ENCODE results near the gene PPP6R2. TPM values are rescaled to one million over a fixed set of nuclear protein-coding genes. Genes with fewer than 3 reads are reported as not detected.

Gene PPP6R2
- polyA plus RNA-seq, 1 donor, result 46.9 TPM

DNA sequence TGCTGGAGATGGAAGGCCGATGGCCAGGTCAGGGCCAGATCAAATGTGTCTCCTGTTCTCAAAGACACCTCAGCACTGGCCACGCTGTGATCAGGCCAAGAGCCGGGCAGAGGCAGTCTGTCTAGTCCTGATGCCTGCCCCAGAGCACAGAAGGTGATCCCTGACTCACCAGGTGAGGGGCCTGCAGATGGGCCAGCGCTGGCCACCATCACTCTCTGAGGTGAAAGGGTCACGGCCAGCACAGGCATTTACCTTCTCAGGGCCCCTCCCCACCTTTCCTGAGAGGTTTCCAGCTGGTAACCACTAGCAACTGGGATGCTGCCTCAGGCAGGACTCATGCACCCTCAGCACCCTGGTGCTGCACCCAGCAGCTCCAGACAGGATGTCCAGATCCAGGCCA, 128.8 kb downstream of the PPP6R2 start:
- DNase-seq, result no peak
- peaks cover 19% of the 10 kb centered on the region for H3K36me3 ChIP-seq (ENCODE audit: control insufficient read depth, insufficient read depth, low read length)
- peaks cover 2% of the 10 kb centered on the region for H3K27me3 ChIP-seq (ENCODE audit: control insufficient read depth, insufficient read depth, low read length)
- no peak overlapping the region for H3K27ac ChIP-seq (ENCODE audit: low read length)
- peaks cover 59% of the 10 kb centered on the region for H3K4me1 ChIP-seq (ENCODE audit: control insufficient read depth, insufficient read depth, low read length)
- no peaks in the 10 kb centered on the region for H3K9me3 ChIP-seq (ENCODE audit: control insufficient read depth, low read depth, low read length)
- WGBS (ENCODE audit: insufficient coverage, low lambda C conversion rate), result no CpG with 5 or more reads among the region's 5 CpGs
- no peak overlapping the region for H3K4me3 ChIP-seq (ENCODE audit: low read length)

DNA sequence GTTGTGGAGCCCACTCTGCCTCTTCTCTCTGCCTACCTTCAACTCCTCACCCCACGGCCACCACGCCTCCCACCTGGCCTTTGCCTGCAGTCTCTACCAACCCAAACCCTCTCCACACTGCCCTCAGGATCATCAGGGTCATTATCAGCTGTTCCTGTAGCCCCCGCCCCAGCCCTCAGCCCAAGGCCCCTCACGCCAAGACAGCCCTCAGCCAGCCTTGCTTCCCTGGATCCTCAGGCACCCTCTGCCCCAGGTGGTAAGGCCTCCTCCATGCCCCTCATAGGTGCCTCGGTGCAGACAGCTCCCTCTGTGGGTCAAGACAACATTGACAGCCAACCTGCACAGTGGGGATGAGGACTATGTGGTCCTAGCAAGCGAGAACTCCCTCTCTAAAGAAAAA, 130.0 kb downstream of the PPP6R2 start:
- Histone ChIP-seq H3K27me3 (ENCODE audit: control insufficient read depth, insufficient read depth, low read length) (peaks cover 8% of the 10 kb centered on the region), H3K9me3 (ENCODE audit: control insufficient read depth, low read depth, low read length) (no peaks in the 10 kb centered on the region), H3K27ac (ENCODE audit: low read length) (no peak overlapping the region), H3K36me3 (ENCODE audit: control insufficient read depth, insufficient read depth, low read length) (peaks cover 9% of the 10 kb centered on the region), H3K4me3 (ENCODE audit: low read length) (no peak overlapping the region), H3K4me1 (ENCODE audit: control insufficient read depth, insufficient read depth, low read length) (peaks cover 59% of the 10 kb centered on the region)
- no CpG with 5 or more reads among the region's 6 CpGs for WGBS (ENCODE audit: insufficient coverage, low lambda C conversion rate)
- no peak for DNase-seq

DNA sequence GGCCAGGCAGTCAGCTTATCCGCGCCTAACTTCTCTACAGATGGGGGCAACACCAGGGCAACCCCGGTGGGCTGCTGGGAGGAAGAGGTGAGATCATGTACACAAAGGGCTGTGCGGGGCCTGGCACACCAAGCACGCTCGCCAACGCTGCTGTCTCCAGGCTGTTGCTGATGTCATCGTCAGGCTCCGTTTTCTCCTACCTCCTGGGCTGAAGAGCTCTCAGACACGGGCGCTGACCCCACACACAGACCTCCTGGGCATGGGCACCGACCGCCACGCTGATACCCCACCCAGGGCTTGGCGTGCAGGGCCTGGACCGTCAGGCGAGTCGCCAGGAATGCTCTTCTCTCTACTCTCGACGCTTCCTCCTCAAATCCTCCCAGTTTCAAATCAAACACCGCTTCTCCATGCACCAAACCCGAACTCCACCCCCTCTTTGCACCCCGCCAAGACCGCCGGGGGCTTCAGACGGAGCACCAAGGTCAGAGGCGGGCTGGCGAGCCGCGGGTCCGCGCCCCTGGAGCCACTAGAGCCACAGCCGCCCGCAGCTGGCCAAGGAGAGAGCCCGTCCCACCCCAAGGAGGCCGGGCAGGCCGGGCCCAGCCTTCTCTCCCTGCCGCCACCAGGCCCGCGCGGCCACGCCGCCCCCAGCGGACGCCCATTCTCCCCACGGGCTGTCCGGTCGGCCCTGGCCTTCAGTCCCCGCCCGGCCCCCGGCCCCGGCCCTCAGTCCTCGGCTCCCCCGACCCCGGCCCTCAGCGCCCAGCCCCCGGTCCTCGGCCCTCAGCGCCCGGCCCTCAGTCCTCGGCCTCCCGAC, 130.9 kb downstream of the PPP6R2 start:
- Histone ChIP-seq H3K9me3 (ENCODE audit: control insufficient read depth, low read depth, low read length) (no peaks in the 10 kb centered on the region), H3K4me1 (ENCODE audit: control insufficient read depth, insufficient read depth, low read length) (peaks cover 55% of the 10 kb centered on the region), H3K27ac (ENCODE audit: low read length) (peak overlapping the region; percentile 61), H3K36me3 (ENCODE audit: control insufficient read depth, insufficient read depth, low read length) (peaks cover 5% of the 10 kb centered on the region), H3K4me3 (ENCODE audit: low read length) (peak overlapping the region; percentile 72), H3K27me3 (ENCODE audit: control insufficient read depth, insufficient read depth, low read length) (peaks cover 15% of the 10 kb centered on the region)
- no CpG with 5 or more reads among the region's 62 CpGs for WGBS (ENCODE audit: insufficient coverage, low lambda C conversion rate)
- DNase-seq, result peak in 1 of 2 donors; percentile 59

DNA sequence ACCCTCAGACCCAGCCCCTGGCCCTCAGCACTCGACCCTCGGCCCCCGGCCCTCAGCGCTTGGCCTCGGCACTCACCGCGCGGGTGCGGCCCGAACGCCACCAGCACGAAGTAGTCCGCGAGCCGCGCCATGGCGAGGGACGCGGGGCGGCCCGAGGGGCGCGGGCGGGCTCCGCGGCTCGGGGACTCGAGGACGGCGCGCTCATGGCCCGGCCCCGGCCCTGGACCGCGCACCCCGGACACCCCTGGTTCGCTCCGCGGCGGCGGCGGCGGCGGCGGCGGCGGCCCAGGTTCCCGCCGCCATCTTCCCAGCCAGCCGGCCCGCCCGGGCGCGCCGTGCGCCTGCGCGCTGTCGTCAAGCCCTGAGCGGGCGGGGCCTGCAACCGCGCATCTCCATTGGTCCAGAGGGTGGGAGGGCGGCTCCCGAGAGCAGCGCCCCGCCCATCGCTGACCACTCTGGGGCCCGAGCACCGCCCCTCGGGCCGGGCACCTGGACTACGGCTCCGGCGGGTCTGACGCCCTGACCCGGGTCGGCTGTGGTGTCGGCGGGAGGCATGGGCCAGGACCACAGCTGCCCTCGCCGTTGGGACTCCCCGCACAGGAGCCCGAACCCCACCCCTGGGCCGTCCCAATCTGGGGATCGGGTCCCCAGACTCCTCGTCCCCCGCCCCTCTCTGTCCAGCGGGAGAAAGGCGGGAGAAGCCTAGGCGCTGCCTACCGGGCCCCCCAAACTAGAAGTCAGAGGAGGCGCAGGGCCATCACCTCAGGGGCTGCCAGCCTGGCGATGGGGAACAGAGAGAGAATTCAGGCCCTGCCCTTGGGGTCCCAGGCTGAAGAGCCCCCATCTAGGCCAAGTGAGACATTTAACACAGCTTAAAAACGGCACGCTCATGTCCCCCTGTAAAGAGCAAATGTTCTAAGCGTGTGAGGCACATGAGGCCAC, 131.9 kb downstream of the PPP6R2 start, which contains the start of gene SBF1:
SBF1 (minus strand) TSS at position 326 of the 942 bp plus-strand sequence; CDS start at position 131, 195 bp downstream.
- H3K27ac ChIP-seq (ENCODE audit: low read length), result peak within 1 kb of the TSS; percentile 61
- WGBS (ENCODE audit: insufficient coverage, low lambda C conversion rate), result no CpG with 5 or more reads among the region's 97 CpGs
- DNase-seq, result peak; percentile 92
- peaks cover 4% of the 10 kb centered on the region for H3K36me3 ChIP-seq (ENCODE audit: control insufficient read depth, insufficient read depth, low read length)
- H3K4me1 ChIP-seq (ENCODE audit: control insufficient read depth, insufficient read depth, low read length), result peaks cover 46% of the 10 kb centered on the region
- no peaks in the 10 kb centered on the region for H3K9me3 ChIP-seq (ENCODE audit: control insufficient read depth, low read depth, low read length)
- peak within 1 kb of the TSS; percentile 72 for H3K4me3 ChIP-seq (ENCODE audit: low read length)
- H3K27me3 ChIP-seq (ENCODE audit: control insufficient read depth, insufficient read depth, low read length), result peaks cover 22% of the 10 kb centered on the region

DNA sequence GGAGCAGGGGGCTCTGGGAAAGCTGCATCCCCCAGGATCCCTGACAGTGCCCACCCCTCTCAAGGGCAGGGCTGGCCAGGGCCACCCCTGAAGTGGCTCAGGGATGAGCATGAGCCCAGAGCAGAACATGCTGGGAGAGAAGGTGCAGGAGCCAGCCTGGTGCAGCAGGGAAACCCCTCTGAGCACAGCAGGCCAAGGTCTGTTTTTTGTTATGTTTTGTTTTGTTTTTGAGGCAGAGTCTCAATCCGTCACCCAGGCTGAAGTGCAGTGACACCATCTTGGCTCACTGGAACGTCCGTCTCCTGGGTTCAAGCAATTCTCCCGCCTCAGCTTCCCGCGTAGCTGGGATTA, 132.5 kb downstream of the PPP6R2 start:
- DNase-seq, result no peak
- WGBS (ENCODE audit: insufficient coverage, low lambda C conversion rate), result no CpG with 5 or more reads among the region's 6 CpGs
- Histone ChIP-seq H3K4me1 (ENCODE audit: control insufficient read depth, insufficient read depth, low read length) (peaks cover 40% of the 10 kb centered on the region), H3K27ac (ENCODE audit: low read length) (no peak overlapping the region), H3K4me3 (ENCODE audit: low read length) (peak overlapping the region; percentile 69), H3K36me3 (ENCODE audit: control insufficient read depth, insufficient read depth, low read length) (peaks cover 4% of the 10 kb centered on the region), H3K27me3 (ENCODE audit: control insufficient read depth, insufficient read depth, low read length) (peaks cover 29% of the 10 kb centered on the region), H3K9me3 (ENCODE audit: control insufficient read depth, low read depth, low read length) (no peaks in the 10 kb centered on the region)

DNA sequence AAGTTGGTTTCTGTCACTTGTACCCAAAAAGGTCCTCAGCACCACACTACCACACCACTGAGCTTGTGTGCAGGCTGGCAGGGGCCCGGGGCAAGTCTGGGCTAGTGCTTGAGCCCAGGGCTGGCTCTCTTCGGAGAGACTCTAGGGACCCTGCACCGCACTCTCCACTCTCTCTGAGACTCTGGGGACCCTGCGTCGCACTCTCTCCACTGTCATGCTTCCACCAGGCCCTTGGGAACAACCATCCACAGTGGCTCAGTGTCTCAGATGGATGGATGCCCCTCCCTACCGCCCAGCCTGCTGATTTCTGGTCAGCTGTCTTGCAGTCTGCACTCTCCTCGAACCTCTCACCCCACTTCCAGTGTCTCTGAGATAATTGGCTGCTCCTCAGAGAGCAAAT, 133.7 kb downstream of the PPP6R2 start:
- Histone ChIP-seq H3K27me3 (ENCODE audit: control insufficient read depth, insufficient read depth, low read length) (peaks cover 36% of the 10 kb centered on the region), H3K36me3 (ENCODE audit: control insufficient read depth, insufficient read depth, low read length) (peaks cover 2% of the 10 kb centered on the region), H3K9me3 (ENCODE audit: control insufficient read depth, low read depth, low read length) (peaks cover 5% of the 10 kb centered on the region), H3K4me1 (ENCODE audit: control insufficient read depth, insufficient read depth, low read length) (peaks cover 27% of the 10 kb centered on the region), H3K4me3 (ENCODE audit: low read length) (no peak overlapping the region), H3K27ac (ENCODE audit: low read length) (no peak overlapping the region)
- DNase-seq, result no peak
- WGBS (ENCODE audit: insufficient coverage, low lambda C conversion rate), result no CpG with 5 or more reads among the region's 7 CpGs

DNA sequence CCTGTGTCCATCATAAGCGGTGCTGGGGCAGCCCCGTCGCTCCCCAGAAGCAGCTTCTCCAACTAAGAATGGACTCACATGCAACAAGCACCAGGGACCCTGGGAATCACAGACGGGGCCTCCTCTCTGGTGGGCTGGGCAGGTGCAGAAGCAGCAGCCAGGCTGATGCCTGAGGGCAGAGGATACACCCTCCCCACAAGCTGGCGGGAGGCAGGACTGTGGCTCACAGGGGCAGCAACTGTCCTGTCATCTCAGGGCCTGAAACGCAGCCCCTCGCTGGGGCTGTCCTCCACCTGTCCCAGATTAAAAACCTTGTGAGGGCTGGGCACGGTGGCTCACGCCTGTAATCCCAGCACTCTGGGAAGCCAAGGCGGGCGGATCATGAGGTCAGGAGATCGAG, 134.8 kb downstream of the PPP6R2 start:
- no peak overlapping the region for H3K27ac ChIP-seq (ENCODE audit: low read length)
- H3K36me3 ChIP-seq (ENCODE audit: control insufficient read depth, insufficient read depth, low read length), result no peaks in the 10 kb centered on the region
- DNase-seq, result no peak
- peaks cover 8% of the 10 kb centered on the region for H3K9me3 ChIP-seq (ENCODE audit: control insufficient read depth, low read depth, low read length)
- peaks cover 44% of the 10 kb centered on the region for H3K27me3 ChIP-seq (ENCODE audit: control insufficient read depth, insufficient read depth, low read length)
- WGBS (ENCODE audit: insufficient coverage, low lambda C conversion rate), result no CpG with 5 or more reads among the region's 12 CpGs
- peaks cover 20% of the 10 kb centered on the region for H3K4me1 ChIP-seq (ENCODE audit: control insufficient read depth, insufficient read depth, low read length)
- no peak overlapping the region for H3K4me3 ChIP-seq (ENCODE audit: low read length)

DNA sequence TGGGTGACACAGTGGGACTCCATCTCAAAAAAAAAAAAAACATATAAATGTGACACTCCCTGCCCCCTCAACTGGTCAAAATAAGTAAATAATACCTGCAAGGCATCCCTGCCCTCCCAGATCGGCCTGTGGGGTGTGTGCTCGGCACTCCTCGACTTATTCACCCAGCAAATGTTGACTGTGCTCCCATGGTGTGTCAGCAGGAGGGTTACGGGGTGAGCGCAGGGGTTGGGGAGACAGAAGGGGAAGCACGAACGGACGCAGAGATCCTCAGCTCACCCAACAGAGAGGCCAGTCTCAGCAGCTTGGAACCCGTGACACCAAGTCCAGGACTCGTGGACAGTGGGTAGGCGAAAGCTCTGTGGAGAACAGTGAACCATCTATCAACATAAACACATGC, 136.6 kb downstream of the PPP6R2 start:
- no peak overlapping the region for H3K4me3 ChIP-seq (ENCODE audit: low read length)
- no CpG with 5 or more reads among the region's 11 CpGs for WGBS (ENCODE audit: insufficient coverage, low lambda C conversion rate)
- peaks cover 8% of the 10 kb centered on the region for H3K9me3 ChIP-seq (ENCODE audit: control insufficient read depth, low read depth, low read length)
- H3K27ac ChIP-seq (ENCODE audit: low read length), result no peak overlapping the region
- H3K36me3 ChIP-seq (ENCODE audit: control insufficient read depth, insufficient read depth, low read length), result no peaks in the 10 kb centered on the region
- H3K4me1 ChIP-seq (ENCODE audit: control insufficient read depth, insufficient read depth, low read length), result peaks cover 22% of the 10 kb centered on the region
- peaks cover 44% of the 10 kb centered on the region for H3K27me3 ChIP-seq (ENCODE audit: control insufficient read depth, insufficient read depth, low read length)
- DNase-seq, result no peak

DNA sequence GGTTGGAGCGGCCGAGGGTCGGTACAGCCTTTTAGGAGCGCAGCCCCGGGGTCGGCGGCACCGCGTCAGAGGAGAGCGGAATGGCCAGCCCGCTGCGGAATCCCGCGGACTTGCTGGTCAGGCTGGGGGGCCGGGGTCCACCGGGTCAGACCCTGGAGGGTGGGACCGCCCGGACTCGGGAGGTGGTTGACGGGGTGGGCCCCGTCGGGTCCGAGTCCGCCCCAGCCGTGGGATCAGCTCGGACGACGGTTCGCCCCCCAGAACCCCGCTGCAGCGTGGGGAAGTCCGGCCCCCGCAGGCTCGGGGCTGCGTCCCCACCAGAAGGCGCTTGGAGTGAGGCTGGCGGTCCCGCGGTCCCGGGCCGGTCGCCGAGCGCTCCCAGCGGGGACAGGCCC, 137.9 kb downstream of the PPP6R2 start:
- H3K27me3 ChIP-seq (ENCODE audit: control insufficient read depth, insufficient read depth, low read length), result peaks cover 44% of the 10 kb centered on the region
- WGBS (ENCODE audit: insufficient coverage, low lambda C conversion rate), result no CpG with 5 or more reads among the region's 45 CpGs
- peaks cover 8% of the 10 kb centered on the region for H3K9me3 ChIP-seq (ENCODE audit: control insufficient read depth, low read depth, low read length)
- peak overlapping the region; percentile 43 for H3K4me3 ChIP-seq (ENCODE audit: low read length)
- peaks cover 24% of the 10 kb centered on the region for H3K4me1 ChIP-seq (ENCODE audit: control insufficient read depth, insufficient read depth, low read length)
- H3K27ac ChIP-seq (ENCODE audit: low read length), result no peak overlapping the region
- no peaks in the 10 kb centered on the region for H3K36me3 ChIP-seq (ENCODE audit: control insufficient read depth, insufficient read depth, low read length)
- no peak for DNase-seq

DNA sequence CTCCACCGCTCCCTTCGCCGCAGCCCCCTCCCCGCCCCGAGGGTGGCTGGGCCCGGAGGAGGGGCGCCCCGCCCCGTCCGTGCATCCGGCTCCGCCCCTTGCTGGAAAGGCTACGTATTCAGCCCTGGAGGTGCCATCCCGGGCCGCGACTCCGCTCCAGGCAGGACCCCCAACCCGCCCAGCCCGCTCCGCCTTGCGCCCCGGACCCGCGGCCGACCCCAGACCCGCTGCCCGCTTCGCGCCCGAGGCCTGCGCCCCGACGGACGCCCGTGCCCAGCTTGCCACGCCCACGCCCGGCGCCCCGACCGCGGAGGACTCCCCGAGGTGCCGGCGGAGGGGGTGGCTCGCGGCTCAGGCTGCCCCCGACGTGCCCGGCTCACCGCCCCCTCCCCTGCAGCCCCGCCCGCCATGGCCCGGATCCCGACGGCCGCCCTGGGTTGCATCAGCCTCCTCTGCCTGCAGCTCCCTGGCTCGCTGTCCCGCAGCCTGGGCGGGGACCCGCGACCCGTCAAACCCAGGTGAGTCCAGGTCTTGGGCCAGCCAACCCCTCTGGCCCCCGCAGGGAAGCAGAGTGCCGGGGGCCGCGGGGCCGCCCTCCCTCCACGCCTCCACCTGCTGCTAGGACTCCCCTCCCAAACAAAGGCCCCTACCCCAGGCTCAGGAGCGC, 138.4 kb downstream of the PPP6R2 start, which contains the start of gene ADM2:
ADM2 (plus strand) TSS at position 104 of the 667 bp plus-strand sequence; CDS start at position 409, 305 bp downstream.
- Histone ChIP-seq H3K27me3 (ENCODE audit: control insufficient read depth, insufficient read depth, low read length) (peaks cover 45% of the 10 kb centered on the region), H3K4me3 (ENCODE audit: low read length) (peak within 1 kb of the TSS; percentile 64), H3K9me3 (ENCODE audit: control insufficient read depth, low read depth, low read length) (peaks cover 8% of the 10 kb centered on the region), H3K27ac (ENCODE audit: low read length) (peak within 1 kb of the TSS; percentile 94), H3K36me3 (ENCODE audit: control insufficient read depth, insufficient read depth, low read length) (no peaks in the 10 kb centered on the region), H3K4me1 (ENCODE audit: control insufficient read depth, insufficient read depth, low read length) (peaks cover 24% of the 10 kb centered on the region)
- peak in 1 of 2 donors; percentile 65 for DNase-seq
- no CpG with 5 or more reads among the region's 70 CpGs for WGBS (ENCODE audit: insufficient coverage, low lambda C conversion rate)
